ENCODE data around the gene PHACTR1.

DNA sequence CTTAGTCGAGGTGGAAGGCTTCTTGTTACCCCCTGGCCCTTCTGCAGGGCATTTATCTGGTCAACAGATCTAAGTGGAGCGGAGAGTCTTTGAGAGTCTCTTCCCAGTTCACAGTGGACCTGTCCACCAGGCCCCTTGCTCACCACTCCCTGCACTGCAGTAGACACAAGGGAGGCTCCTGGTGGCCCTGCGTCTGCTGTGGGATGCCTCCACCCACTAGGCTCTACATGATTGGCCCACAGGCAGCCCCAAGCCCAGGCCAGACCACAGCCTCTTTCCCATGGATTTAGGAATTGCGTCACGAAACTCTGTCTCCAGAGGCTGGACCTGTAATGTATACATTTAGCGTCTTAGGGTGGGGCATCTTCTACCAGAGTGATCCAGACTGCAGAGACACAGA, 583.4 kb downstream of the PHACTR1 start:
- TF ChIP-seq, protein P1, sequence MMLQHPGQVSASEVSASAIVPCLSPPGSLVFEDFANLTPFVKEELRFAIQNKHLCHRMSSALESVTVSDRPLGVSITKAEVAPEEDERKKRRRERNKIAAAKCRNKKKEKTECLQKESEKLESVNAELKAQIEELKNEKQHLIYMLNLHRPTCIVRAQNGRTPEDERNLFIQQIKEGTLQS (CRISPR knock-in tag; conservative IDR thresholded peaks at IDR 0.05): no peak
- TF ChIP-seq FOXJ3 (CRISPR knock-in tag; IDR thresholded peaks at IDR 0.05; ENCODE audit: borderline replicate concordance) (no peak), CTCF (IDR thresholded peaks at IDR 0.05) (no peak), TP53 (CRISPR knock-in tag; IDR thresholded peaks at IDR 0.05) (no peak), CREB1 (CRISPR knock-in tag; IDR thresholded peaks at IDR 0.05) (no peak), RELA (CRISPR knock-in tag; IDR thresholded peaks at IDR 0.05; ENCODE audit: borderline replicate concordance) (no peak), ZNF138 (CRISPR knock-in tag; conservative IDR thresholded peaks at IDR 0.05) (no peak), CREM (CRISPR knock-in tag; IDR thresholded peaks at IDR 0.05) (no peak), ATF1 (CRISPR knock-in tag; IDR thresholded peaks at IDR 0.05) (no peak), SMAD3 (CRISPR knock-in tag; IDR thresholded peaks at IDR 0.05; ENCODE audit: borderline replicate concordance) (no peak)
- TF ChIP-seq, protein P2, sequence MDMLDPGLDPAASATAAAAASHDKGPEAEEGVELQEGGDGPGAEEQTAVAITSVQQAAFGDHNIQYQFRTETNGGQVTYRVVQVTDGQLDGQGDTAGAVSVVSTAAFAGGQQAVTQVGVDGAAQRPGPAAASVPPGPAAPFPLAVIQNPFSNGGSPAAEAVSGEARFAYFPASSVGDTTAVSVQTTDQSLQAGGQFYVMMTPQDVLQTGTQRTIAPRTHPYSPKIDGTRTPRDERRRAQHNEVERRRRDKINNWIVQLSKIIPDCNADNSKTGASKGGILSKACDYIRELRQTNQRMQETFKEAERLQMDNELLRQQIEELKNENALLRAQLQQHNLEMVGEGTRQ (CRISPR knock-in tag; IDR thresholded peaks at IDR 0.05): no peak
- TF ChIP-seq, protein P3, sequence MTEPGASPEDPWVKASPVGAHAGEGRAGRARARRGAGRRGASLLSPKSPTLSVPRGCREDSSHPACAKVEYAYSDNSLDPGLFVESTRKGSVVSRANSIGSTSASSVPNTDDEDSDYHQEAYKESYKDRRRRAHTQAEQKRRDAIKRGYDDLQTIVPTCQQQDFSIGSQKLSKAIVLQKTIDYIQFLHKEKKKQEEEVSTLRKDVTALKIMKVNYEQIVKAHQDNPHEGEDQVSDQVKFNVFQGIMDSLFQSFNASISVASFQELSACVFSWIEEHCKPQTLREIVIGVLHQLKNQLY (CRISPR knock-in tag; IDR thresholded peaks at IDR 0.05): no peak
- TF ChIP-seq, protein P4, sequence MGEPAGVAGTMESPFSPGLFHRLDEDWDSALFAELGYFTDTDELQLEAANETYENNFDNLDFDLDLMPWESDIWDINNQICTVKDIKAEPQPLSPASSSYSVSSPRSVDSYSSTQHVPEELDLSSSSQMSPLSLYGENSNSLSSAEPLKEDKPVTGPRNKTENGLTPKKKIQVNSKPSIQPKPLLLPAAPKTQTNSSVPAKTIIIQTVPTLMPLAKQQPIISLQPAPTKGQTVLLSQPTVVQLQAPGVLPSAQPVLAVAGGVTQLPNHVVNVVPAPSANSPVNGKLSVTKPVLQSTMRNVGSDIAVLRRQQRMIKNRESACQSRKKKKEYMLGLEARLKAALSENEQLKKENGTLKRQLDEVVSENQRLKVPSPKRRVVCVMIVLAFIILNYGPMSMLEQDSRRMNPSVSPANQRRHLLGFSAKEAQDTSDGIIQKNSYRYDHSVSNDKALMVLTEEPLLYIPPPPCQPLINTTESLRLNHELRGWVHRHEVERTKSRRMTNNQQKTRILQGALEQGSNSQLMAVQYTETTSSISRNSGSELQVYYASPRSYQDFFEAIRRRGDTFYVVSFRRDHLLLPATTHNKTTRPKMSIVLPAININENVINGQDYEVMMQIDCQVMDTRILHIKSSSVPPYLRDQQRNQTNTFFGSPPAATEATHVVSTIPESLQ (CRISPR knock-in tag; IDR thresholded peaks at IDR 0.05): no peak
- TF ChIP-seq, protein P5, sequence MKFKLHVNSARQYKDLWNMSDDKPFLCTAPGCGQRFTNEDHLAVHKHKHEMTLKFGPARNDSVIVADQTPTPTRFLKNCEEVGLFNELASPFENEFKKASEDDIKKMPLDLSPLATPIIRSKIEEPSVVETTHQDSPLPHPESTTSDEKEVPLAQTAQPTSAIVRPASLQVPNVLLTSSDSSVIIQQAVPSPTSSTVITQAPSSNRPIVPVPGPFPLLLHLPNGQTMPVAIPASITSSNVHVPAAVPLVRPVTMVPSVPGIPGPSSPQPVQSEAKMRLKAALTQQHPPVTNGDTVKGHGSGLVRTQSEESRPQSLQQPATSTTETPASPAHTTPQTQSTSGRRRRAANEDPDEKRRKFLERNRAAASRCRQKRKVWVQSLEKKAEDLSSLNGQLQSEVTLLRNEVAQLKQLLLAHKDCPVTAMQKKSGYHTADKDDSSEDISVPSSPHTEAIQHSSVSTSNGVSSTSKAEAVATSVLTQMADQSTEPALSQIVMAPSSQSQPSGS (CRISPR knock-in tag; IDR thresholded peaks at IDR 0.05; ENCODE audit: borderline replicate concordance, low read depth): no peak

All from WTC11 (cell line).